CD4-positive, alpha-beta T cell (primary cell): Measurements from ENCODE around the gene SPG7. TPM values are rescaled to one million over a fixed set of nuclear protein-coding genes. Genes with fewer than 3 reads are reported as not detected.

Experiments used
- ATAC-seq: fragments of 200-7000 bp; cut with Tn5 transposase; one replicate; pipeline ENCODE4 v1.10.0; 2022; ENCODE audit warnings: mild to moderate bottlenecking; ENCODE audit not compliant: poor library complexity
- CTCF ChIA-PET: fragments of 350-600 bp; sonication (Branson Sonifier 250); formaldehyde crosslinking; loops from one replicate; lab custom pipeline; 2021; ENCODE audit warnings: antibody characterized with exemption, inconsistent platforms; lab: Charles Lee
- POLR2A ChIA-PET: fragments of 350-600 bp; sonication (Branson Sonifier 250); formaldehyde crosslinking; loops from one replicate; lab custom pipeline; 2021; ENCODE audit warnings: antibody characterized with exemption, inconsistent platforms; lab: Charles Lee
- DNase-seq, 14 experiments: peaks; one replicate each; pipeline ENCODE4 v3.0.0-alpha.2; 2013 to 2020; ENCODE audit warnings: mixed read lengths in 2 of 14
- H3K27ac ChIP-seq, 2 donors: one replicate each; pipeline versions ENCODE4 v1.5.1 to v1.7.0; 2013; ENCODE audit warnings: low read length in 2 of 2, low read depth in 1 of 2, mild to moderate bottlenecking in 1 of 2
- H3K27me3 ChIP-seq, 2 experiments: 1 replicate in 1 of 2; 2 replicates in 1 of 2; pipeline versions ENCODE4 v1.6.1 to v1.7.0; 2013; ENCODE audit warnings: low read length in 2 of 2, control low read depth in 1 of 2, mild to moderate bottlenecking in 1 of 2, moderate library complexity in 1 of 2; ENCODE audit not compliant: insufficient read depth in 2 of 2, control insufficient read depth in 1 of 2
- H3K36me3 ChIP-seq: one replicate; pipeline ENCODE4 v1.6.1; 2013; ENCODE audit warnings: low read length, control low read depth; ENCODE audit not compliant: insufficient read depth
- H3K4me1 ChIP-seq: one replicate; pipeline ENCODE4 v1.6.1; 2013; ENCODE audit warnings: low read length, control low read depth; ENCODE audit not compliant: insufficient read depth
- H3K4me3 ChIP-seq: one replicate; pipeline ENCODE4 v1.5.1; 2013; ENCODE audit warnings: mild to moderate bottlenecking, low read length, moderate library complexity
- H3K9me3 ChIP-seq, 2 experiments: 1 replicate in 1 of 2; 2 replicates in 1 of 2; pipeline versions ENCODE4 v1.6.1 to v1.7.0; 2013; ENCODE audit warnings: low read length in 2 of 2, mild to moderate bottlenecking in 2 of 2, control low read depth in 1 of 2, moderate library complexity in 1 of 2; ENCODE audit not compliant: control insufficient read depth in 1 of 2, insufficient read depth in 1 of 2
- H3K27ac Mint-ChIP-seq: one replicate; pipeline ENCODE4 v1.8.0; 2020; ENCODE audit warnings: mixed read lengths
- H3K27me3 Mint-ChIP-seq: one replicate; pipeline ENCODE4 v1.8.0; 2021; ENCODE audit warnings: mixed read lengths
- H3K36me3 Mint-ChIP-seq: one replicate; pipeline ENCODE4 v1.8.0; 2021; ENCODE audit warnings: low read depth, mixed read lengths
- H3K4me1 Mint-ChIP-seq: one replicate; pipeline ENCODE4 v1.8.0; 2021; ENCODE audit warnings: low read depth, mixed read lengths
- H3K4me3 Mint-ChIP-seq: one replicate; pipeline ENCODE4 v1.8.0; 2020; ENCODE audit warnings: mild to moderate bottlenecking, mixed read lengths
- H3K9me3 Mint-ChIP-seq: one replicate; pipeline ENCODE4 v1.8.0; 2020; ENCODE audit warnings: mixed read lengths
- CTCF ChIP-seq: fragments of 200-600 bp; IDR thresholded peaks from one replicate; pipeline ENCODE4 v1.8.0; 2022; ENCODE audit warnings: antibody characterized with exemption, mild to moderate bottlenecking
- intact Hi-C, 2 experiments: fragments of 100-400 bp; cut with DNase I in 1 of 2; cut with micrococcal nuclease in 1 of 2; formaldehyde crosslinking; loops; one replicate each; pipeline versions ENCODE4 v1.15.1 to v1.9.0; 2023 to 2025; cut with DNase I, micrococcal nuclease
- total RNA-seq, 174 experiments: library from RNA in 2 of 174; stranded (reverse) in 2 of 174; gene quantifications; one replicate each; pipeline ENCODE4 v1.2.3 and lab custom pipeline; 2021 to 2026

Gene SPG7
- total RNA-seq, 2 experiments from 2014 or later, result 163 to 167 TPM

DNA sequence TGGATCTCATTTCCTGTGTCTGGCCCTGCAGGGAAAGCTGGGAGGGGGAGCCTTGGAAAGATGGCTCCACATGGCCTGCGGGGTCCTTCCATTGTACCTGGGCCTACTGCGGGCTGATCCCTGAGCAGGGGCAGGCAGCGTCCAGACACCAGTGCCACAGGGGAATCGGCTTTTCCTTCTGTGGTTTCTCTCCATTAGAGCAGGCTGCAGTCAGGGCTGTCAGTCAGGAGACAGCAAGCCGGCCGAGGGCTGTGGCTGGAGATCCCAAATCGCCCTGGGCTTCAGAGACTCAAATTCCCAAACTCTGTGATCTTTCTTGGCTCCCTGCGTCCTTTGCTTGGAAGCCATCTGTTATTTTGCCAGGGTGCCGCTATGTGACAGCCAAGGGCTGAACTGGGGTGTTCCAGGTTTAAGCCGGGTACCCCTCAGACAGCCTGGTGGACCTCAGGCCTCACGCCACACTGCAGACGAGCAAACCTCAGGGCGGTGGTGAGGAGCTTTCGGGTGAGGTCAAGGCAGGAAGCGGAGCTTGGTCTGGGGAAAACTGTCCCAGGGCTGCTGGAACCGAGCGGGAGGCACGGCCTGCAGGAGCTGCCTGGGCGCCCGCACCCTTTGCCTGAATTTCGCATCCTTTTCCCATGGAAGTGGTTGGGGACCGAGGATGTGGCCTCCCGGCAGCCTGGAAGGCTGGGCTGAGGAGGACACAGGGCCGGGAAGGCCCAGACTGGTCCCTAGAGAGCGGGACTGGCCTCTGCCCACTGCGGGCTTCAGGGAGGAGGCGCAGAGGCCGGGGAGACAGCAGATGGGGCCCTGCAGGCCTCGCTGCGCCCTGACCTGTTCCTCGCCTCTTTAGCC is 65.8 kb downstream of the SPG7 start:
- ChIA-PET CTCF (no interaction called here), POLR2A (no interaction called here)
- Mint-ChIP-seq H3K27ac (no peak overlapping the region), H3K4me3 (peak overlapping the region; percentile 30), H3K27me3 (peaks cover 20% of the 10 kb centered on the region), H3K9me3 (no peaks in the 10 kb centered on the region), H3K36me3 (no peaks in the 10 kb centered on the region), H3K4me1 (peaks cover 16% of the 10 kb centered on the region)
- peaks cover 11 to 14% of the 10 kb centered on the region in 2 experiments for H3K27me3 ChIP-seq
- H3K9me3 ChIP-seq, result peaks cover 0 to 7% of the 10 kb centered on the region in 2 experiments
- H3K27ac ChIP-seq, result no peak overlapping the region
- no peaks in the 10 kb centered on the region for H3K36me3 ChIP-seq
- intact Hi-C loops, result loop anchor here in 1 of 2 experiments (10.0 kb wide), 1 partner anchor 291 kb away; no protein-coding TSS in a partner anchor
- no peak overlapping the region for H3K4me3 ChIP-seq
- ATAC-seq (no peak), DNase-seq (peak in 1 of 14 experiments; percentile 4)
- TF ChIP-seq CTCF, result no peak
- peaks cover 34% of the 10 kb centered on the region for H3K4me1 ChIP-seq

GRCh38 chr16:89574681-89575246 is 66.6 kb downstream of the SPG7 start:
- ATAC-seq, result peak; percentile 67
- ChIA-PET POLR2A (interaction anchor here (1.1 kb wide), 1 partner anchor 19 kb away, joined by 3 read pairs; no protein-coding TSS in a partner anchor), CTCF (no interaction called here)
- H3K27me3 Mint-ChIP-seq, result peaks cover 20% of the 10 kb centered on the region
- H3K9me3 Mint-ChIP-seq, result no peaks in the 10 kb centered on the region
- intact Hi-C loops, result loop anchor here in 1 of 2 experiments (1.0 to 10.0 kb wide), 2 partner anchors 67 to 290 kb away; no protein-coding TSS in a partner anchor
- peaks cover 0 to 7% of the 10 kb centered on the region in 2 experiments for H3K9me3 ChIP-seq
- no peaks in the 10 kb centered on the region for H3K36me3 ChIP-seq
- H3K27me3 ChIP-seq, result peaks cover 11 to 14% of the 10 kb centered on the region in 2 experiments
- no peak overlapping the region for H3K27ac Mint-ChIP-seq
- peaks cover 16% of the 10 kb centered on the region for H3K4me1 Mint-ChIP-seq
- H3K36me3 Mint-ChIP-seq, result no peaks in the 10 kb centered on the region
- H3K27ac ChIP-seq, result no peak overlapping the region
- peak; percentile 34 for TF ChIP-seq CTCF
- peak; percentile 10 to 77 (median 49) for DNase-seq
- H3K4me3 Mint-ChIP-seq, result peak overlapping the region; percentile 45
- H3K4me1 ChIP-seq, result peaks cover 34% of the 10 kb centered on the region
- peak overlapping the region; percentile 39 for H3K4me3 ChIP-seq

- peaks cover 34% of the 10 kb centered on the region for H3K4me1 ChIP-seq
- Mint-ChIP-seq H3K27me3 (peaks cover 20% of the 10 kb centered on the region), H3K36me3 (no peaks in the 10 kb centered on the region), H3K9me3 (no peaks in the 10 kb centered on the region), H3K4me3 (peak within 1 kb of the TSS; percentile 45), H3K27ac (no peak within 1 kb of the TSS), H3K4me1 (peaks cover 16% of the 10 kb centered on the region)
- POLR2A ChIA-PET, result interaction anchor here (0.7 to 1.1 kb wide), 2 partner anchors 18 to 342 kb away, joined by 3 read pairs; no protein-coding TSS in a partner anchor
- peak within 1 kb of the TSS; percentile 39 for H3K4me3 ChIP-seq
- DNase-seq (peak in 4 of 14 experiments; percentile 3 to 60 (median 36)), ATAC-seq (peak; percentile 25)
- no peak within 1 kb of the TSS for H3K27ac ChIP-seq
- CTCF ChIA-PET, result no interaction called here
- H3K9me3 ChIP-seq, result peaks cover 0 to 7% of the 10 kb centered on the region in 2 experiments
- no peaks in the 10 kb centered on the region for H3K36me3 ChIP-seq
- intact Hi-C loops, result loop anchor here in 1 of 2 experiments (1.0 to 10.0 kb wide), 2 partner anchors 66 to 289 kb away; no protein-coding TSS in a partner anchor
- TF ChIP-seq CTCF, result no peak
- H3K27me3 ChIP-seq, result peaks cover 11 to 14% of the 10 kb centered on the region in 2 experiments
Measured at GRCh38 chr16:89575247-89576152, 67.3 kb downstream of the SPG7 start, which contains the start of gene CPNE7. CPNE7 (plus strand) TSS chr16:89575758; CDS start chr16:89575898, 140 bp downstream.
